ENCODE data around the gene GTF2H4.
"Not testable (repeated sequence)": the region's sequence is repeated elsewhere in the genome, so short reads cannot be mapped to it uniquely, and the experiment has no call there.

Gene GTF2H4

GRCh38 chr6:30907758-30908591 lies at the start of gene GTF2H4:
Gene GTF2H4 (plus strand): TSS chr6:30908207.
- peak; percentile 99 for DNase-seq
- in situ Hi-C loops (cut with MboI; ENCODE audit: low pct_unique_long_range_greater_than_20kb, low sequenced_read_pairs), result no loop called here

GRCh38 chr6:30859726-30860125 lies 48.3 kb upstream of the GTF2H4 start:
- in situ Hi-C loops (cut with MboI; ENCODE audit: low pct_unique_long_range_greater_than_20kb, low sequenced_read_pairs); DNase-seq: not testable (repeated sequence)

- in situ Hi-C loops (cut with MboI; ENCODE audit: low pct_unique_long_range_greater_than_20kb, low sequenced_read_pairs), result no loop called here
- no peak for DNase-seq
Observed at GRCh38 chr6:30861257-30862048, 46.6 kb upstream of the GTF2H4 start.

- in situ Hi-C loops (cut with MboI; ENCODE audit: low pct_unique_long_range_greater_than_20kb, low sequenced_read_pairs), result no loop called here
- no peak for DNase-seq
Observed at GRCh38 chr6:30862156-30862875, 45.7 kb upstream of the GTF2H4 start.

- in situ Hi-C loops (cut with MboI; ENCODE audit: low pct_unique_long_range_greater_than_20kb, low sequenced_read_pairs), result no loop called here
- DNase-seq, result no peak
Observed at GRCh38 chr6:30864325-30864724, 43.7 kb upstream of the GTF2H4 start.

- in situ Hi-C loops (cut with MboI; ENCODE audit: low pct_unique_long_range_greater_than_20kb, low sequenced_read_pairs); DNase-seq: not testable (repeated sequence)
Observed at GRCh38 chr6:30869241-30869749, 38.7 kb upstream of the GTF2H4 start.

- in situ Hi-C loops (cut with MboI; ENCODE audit: low pct_unique_long_range_greater_than_20kb, low sequenced_read_pairs), result no loop called here
- DNase-seq, result no peak
Observed at GRCh38 chr6:30870546-30870945, 37.5 kb upstream of the GTF2H4 start.

GRCh38 chr6:30871592-30872183 lies 36.3 kb upstream of the GTF2H4 start:
- DNase-seq, result no peak
- in situ Hi-C loops (cut with MboI; ENCODE audit: low pct_unique_long_range_greater_than_20kb, low sequenced_read_pairs), result no loop called here

GRCh38 chr6:30873137-30873640 lies 34.8 kb upstream of the GTF2H4 start:
- in situ Hi-C loops (cut with MboI; ENCODE audit: low pct_unique_long_range_greater_than_20kb, low sequenced_read_pairs), result no loop called here
- no peak for DNase-seq

GRCh38 chr6:30873795-30874194 lies 34.2 kb upstream of the GTF2H4 start:
- DNase-seq; in situ Hi-C loops (cut with MboI; ENCODE audit: low pct_unique_long_range_greater_than_20kb, low sequenced_read_pairs): not testable (repeated sequence)

- in situ Hi-C loops (cut with MboI; ENCODE audit: low pct_unique_long_range_greater_than_20kb, low sequenced_read_pairs), result no loop called here
Observed at GRCh38 chr6:30875244-30876038, 32.6 kb upstream of the GTF2H4 start.

GRCh38 chr6:30876039-30876730 lies 31.8 kb upstream of the GTF2H4 start:
- in situ Hi-C loops (cut with MboI; ENCODE audit: low pct_unique_long_range_greater_than_20kb, low sequenced_read_pairs), result no loop called here
- DNase-seq, result no peak

More at GRCh38 chr6:30875244-30876038, 32.6 kb upstream of the GTF2H4 start:
- no peak for DNase-seq

- in situ Hi-C loops (cut with MboI; ENCODE audit: low pct_unique_long_range_greater_than_20kb, low sequenced_read_pairs), result no loop called here
- peak; percentile 69 for DNase-seq
Observed at GRCh38 chr6:30877419-30878262, 30.4 kb upstream of the GTF2H4 start.

GRCh38 chr6:30879684-30880427 lies 28.2 kb upstream of the GTF2H4 start:
- in situ Hi-C loops (cut with MboI; ENCODE audit: low pct_unique_long_range_greater_than_20kb, low sequenced_read_pairs), result no loop called here
- DNase-seq, result no peak

- DNase-seq, result no peak
- in situ Hi-C loops (cut with MboI; ENCODE audit: low pct_unique_long_range_greater_than_20kb, low sequenced_read_pairs), result no loop called here
Observed at GRCh38 chr6:30880698-30881252, 27.2 kb upstream of the GTF2H4 start.
